ENCODE measurements around the gene SCAI. TPM values are rescaled to one million over a fixed set of nuclear protein-coding genes. Genes with fewer than 3 reads are reported as not detected.
"Not testable (repeated sequence)": the region's sequence is repeated elsewhere in the genome, so short reads cannot be mapped to it uniquely, and the experiment has no call there.

SCAI gene
- total and polyA plus RNA-seq, 5 donors from 2014 or later = 1.7 to 11.3 (median 3.9) TPM

DNA sequence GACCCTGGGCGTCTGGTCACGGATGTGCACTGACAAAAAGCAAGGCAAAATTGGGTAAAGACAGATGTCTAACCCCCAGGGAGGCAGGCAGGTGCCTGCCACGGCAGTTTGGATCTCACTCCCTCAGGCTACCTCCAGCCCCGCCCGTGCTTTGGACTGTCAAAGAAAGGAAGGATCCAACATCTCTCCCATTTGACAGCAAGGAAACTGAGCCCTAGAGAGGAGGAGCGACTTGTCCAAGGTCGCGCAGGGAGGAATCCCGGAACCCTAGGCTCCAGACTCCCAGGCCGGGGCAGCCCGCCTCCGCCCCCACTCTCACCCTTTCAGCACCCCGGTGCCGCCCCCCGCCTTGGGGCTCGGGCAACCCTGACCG, 202.8 kb downstream of the SCAI start:
- Mint-ChIP-seq H3K4me3 (peak overlapping the region; percentile 91 to 97 (median 96)), H3K27ac (peak overlapping the region; percentile 92 to 98 (median 96)), H3K36me3 (peaks cover 9% of the 10 kb centered on the region), H3K27me3 (no peaks in the 10 kb centered on the region), H3K9me3 (no peaks in the 10 kb centered on the region), H3K4me1 (peaks cover 18 to 44% (median 36%) of the 10 kb centered on the region in 4 donors)
- peak overlapping the region; percentile 95 for H3K27ac ChIP-seq (ENCODE audit: insufficient read depth, low read length, poor library complexity, severe bottlenecking)
- H3K9me3 ChIP-seq (ENCODE audit: control insufficient read depth in 2 of 2, low read length in 2 of 2) = no peaks in the 10 kb centered on the region
- DNase-seq = no peak
- peaks cover 15% of the 10 kb centered on the region for H3K36me3 ChIP-seq (ENCODE audit: control insufficient read depth, insufficient read depth, low read length)
- no peaks in the 10 kb centered on the region for H3K27me3 ChIP-seq (ENCODE audit: control insufficient read depth, insufficient read depth, low read length)
- peaks cover 19% of the 10 kb centered on the region for H3K4me1 ChIP-seq (ENCODE audit: control insufficient read depth, insufficient read depth, low read length, poor library complexity, severe bottlenecking)
- peak overlapping the region; percentile 90 for H3K4me3 ChIP-seq (ENCODE audit: low read depth, low read length)
- ATAC-seq (ENCODE audit: low read depth in 2 of 2) = peak in 1 of 2 donors; percentile 1

DNA sequence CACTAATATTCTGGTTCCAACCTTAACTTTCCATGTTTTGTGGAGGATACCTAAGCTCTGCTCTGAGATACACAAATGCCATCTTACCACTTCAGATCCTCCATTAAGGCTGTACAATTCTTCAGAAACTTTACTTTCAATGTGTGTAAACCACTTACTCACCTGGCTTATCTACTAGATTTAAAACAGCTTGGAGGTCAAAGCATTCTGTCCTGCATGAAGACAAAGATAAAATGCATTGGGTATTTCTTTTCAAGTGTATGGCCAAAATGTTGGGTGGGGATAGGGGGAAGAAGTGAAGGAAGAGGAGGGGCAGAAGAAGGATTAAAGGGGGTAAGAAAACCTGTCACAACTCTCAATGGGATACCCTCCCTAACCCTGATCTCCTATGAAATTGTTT, 203.4 kb downstream of the SCAI start:
- DNase-seq (peak in 1 of 3 donors; percentile 2), ATAC-seq (ENCODE audit: low read depth in 2 of 2) (no peak)
- Mint-ChIP-seq H3K4me3 (peak overlapping the region; percentile 91 to 97 (median 96)), H3K9me3 (no peaks in the 10 kb centered on the region), H3K27me3 (no peaks in the 10 kb centered on the region), H3K27ac (peak overlapping the region; percentile 92 to 98 (median 96)), H3K36me3 (peaks cover 9% of the 10 kb centered on the region), H3K4me1 (peaks cover 18 to 44% (median 36%) of the 10 kb centered on the region in 4 donors)
- H3K36me3 ChIP-seq (ENCODE audit: control insufficient read depth, insufficient read depth, low read length) = peaks cover 16% of the 10 kb centered on the region
- H3K4me3 ChIP-seq (ENCODE audit: low read depth, low read length) = peak overlapping the region; percentile 90
- H3K27me3 ChIP-seq (ENCODE audit: control insufficient read depth, insufficient read depth, low read length) = no peaks in the 10 kb centered on the region
- H3K4me1 ChIP-seq (ENCODE audit: control insufficient read depth, insufficient read depth, low read length, poor library complexity, severe bottlenecking) = peaks cover 19% of the 10 kb centered on the region
- no peaks in the 10 kb centered on the region for H3K9me3 ChIP-seq (ENCODE audit: control insufficient read depth in 2 of 2, low read length in 2 of 2)
- peak overlapping the region; percentile 95 for H3K27ac ChIP-seq (ENCODE audit: insufficient read depth, low read length, poor library complexity, severe bottlenecking)

DNA sequence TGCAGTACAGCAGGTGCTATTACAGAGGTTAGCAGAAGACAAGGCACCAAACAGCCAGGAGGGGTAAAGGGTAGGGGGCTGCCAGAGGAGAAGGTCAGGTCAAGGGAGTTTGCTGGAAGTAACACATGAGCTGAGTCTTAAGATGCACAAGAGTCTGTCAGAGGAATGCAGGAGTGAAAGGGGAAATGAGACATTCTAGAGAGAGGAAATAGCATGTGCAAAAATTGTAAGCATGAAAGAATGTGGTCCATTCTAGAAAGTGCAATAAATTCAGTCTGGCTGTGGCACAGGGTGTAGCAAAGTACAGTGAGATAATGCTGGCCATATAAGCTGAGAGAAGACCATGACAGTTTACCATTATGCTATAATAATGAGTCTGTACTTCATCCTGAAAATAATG, 209.0 kb downstream of the SCAI start:
- DNase-seq (no peak), ATAC-seq (ENCODE audit: low read depth in 2 of 2) (peak; percentile 8 to 28)
- Mint-ChIP-seq H3K4me1 (peaks cover 22 to 48% (median 39%) of the 10 kb centered on the region in 4 donors), H3K36me3 (peaks cover 32% of the 10 kb centered on the region), H3K27me3 (no peaks in the 10 kb centered on the region), H3K27ac (peak overlapping the region in 1 of 3 donors; percentile 62), H3K4me3 (no peak overlapping the region), H3K9me3 (no peaks in the 10 kb centered on the region)
- Histone ChIP-seq H3K4me3 (ENCODE audit: low read depth, low read length) (no peak overlapping the region), H3K36me3 (ENCODE audit: control insufficient read depth, insufficient read depth, low read length) (peaks cover 55% of the 10 kb centered on the region), H3K4me1 (ENCODE audit: control insufficient read depth, insufficient read depth, low read length, poor library complexity, severe bottlenecking) (peaks cover 17% of the 10 kb centered on the region), H3K27ac (ENCODE audit: insufficient read depth, low read length, poor library complexity, severe bottlenecking) (no peak overlapping the region), H3K27me3 (ENCODE audit: control insufficient read depth, insufficient read depth, low read length) (no peaks in the 10 kb centered on the region), H3K9me3 (ENCODE audit: control insufficient read depth in 2 of 2, low read length in 2 of 2) (no peaks in the 10 kb centered on the region)

DNA sequence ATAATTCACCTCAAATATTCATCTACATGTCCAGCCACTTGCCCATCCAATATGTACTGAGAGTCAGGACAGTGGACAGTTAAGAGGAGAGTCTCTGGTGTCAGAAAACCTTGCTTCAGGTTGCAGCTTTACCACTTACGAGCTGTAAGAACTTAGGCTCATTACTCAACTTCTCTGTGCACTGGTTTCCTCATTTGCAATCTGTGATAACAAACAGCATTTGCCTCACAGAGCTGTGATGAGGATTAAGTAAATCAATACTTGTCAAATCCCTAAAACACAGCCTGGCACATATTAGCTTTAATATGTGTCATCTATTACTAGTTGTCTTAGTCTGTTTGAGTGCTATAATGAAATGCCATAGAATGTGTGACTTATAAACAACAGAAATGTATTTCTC, 211.0 kb downstream of the SCAI start:
- Mint-ChIP-seq H3K36me3 (peaks cover 42% of the 10 kb centered on the region), H3K27ac (peak overlapping the region in 1 of 3 donors; percentile 60), H3K4me1 (peaks cover 23 to 41% (median 33%) of the 10 kb centered on the region in 4 donors), H3K27me3 (no peaks in the 10 kb centered on the region), H3K9me3 (no peaks in the 10 kb centered on the region), H3K4me3 (peak overlapping the region in 1 of 4 donors; percentile 12)
- DNase-seq (no peak), ATAC-seq (ENCODE audit: low read depth in 2 of 2) (no peak)
- peaks cover 17% of the 10 kb centered on the region for H3K4me1 ChIP-seq (ENCODE audit: control insufficient read depth, insufficient read depth, low read length, poor library complexity, severe bottlenecking)
- H3K4me3 ChIP-seq (ENCODE audit: low read depth, low read length) = no peak overlapping the region
- H3K36me3 ChIP-seq (ENCODE audit: control insufficient read depth, insufficient read depth, low read length) = peaks cover 66% of the 10 kb centered on the region
- H3K27me3 ChIP-seq (ENCODE audit: control insufficient read depth, insufficient read depth, low read length) = no peaks in the 10 kb centered on the region
- no peaks in the 10 kb centered on the region for H3K9me3 ChIP-seq (ENCODE audit: control insufficient read depth in 2 of 2, low read length in 2 of 2)
- H3K27ac ChIP-seq (ENCODE audit: insufficient read depth, low read length, poor library complexity, severe bottlenecking) = no peak overlapping the region

DNA sequence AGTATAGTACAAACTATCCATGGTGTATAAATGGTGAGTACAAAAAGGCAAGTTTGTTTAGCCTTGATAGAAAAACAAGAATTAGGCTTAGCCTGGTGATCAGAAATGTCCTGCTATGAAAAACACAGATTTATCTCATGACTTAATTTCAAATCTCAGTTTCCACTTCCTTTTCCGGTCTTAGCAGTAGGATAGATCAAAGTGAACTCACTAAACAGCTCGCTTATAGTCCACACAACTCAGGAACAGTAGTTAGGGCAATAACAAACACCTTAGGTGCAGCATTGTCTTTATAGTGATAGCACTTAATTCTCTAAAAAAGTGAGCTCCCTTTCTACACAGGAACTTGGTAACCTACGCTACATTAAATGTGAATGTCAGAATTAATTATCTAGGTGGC, 213.9 kb downstream of the SCAI start:
- peak; percentile 57 to 69 for ATAC-seq (ENCODE audit: low read depth in 2 of 2)
- peak overlapping the region; percentile 44 to 71 (median 64) for H3K27ac Mint-ChIP-seq

DNA sequence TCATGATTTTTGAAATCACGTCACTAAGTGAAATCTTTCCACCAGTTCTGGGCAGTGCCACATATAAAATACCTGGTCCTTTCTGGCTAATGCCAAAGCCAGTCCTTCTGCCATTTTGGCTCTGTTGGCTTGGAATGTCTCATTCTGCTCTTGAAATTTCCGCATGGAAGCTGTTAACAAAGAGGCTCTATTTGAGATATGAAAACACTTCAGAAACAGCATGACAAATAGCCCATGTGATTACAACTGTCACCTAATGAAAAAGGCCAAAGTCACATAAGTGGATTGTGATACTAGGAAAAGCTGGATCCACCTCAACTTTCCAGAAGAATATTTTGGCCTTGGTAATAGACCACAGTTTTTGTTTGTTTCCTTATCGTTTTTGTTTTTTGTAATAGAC, 215.2 kb downstream of the SCAI start:
- DNase-seq (no peak), ATAC-seq (ENCODE audit: low read depth in 2 of 2) (no peak)
- Histone ChIP-seq H3K27ac (ENCODE audit: insufficient read depth, low read length, poor library complexity, severe bottlenecking) (no peak overlapping the region), H3K27me3 (ENCODE audit: control insufficient read depth, insufficient read depth, low read length) (no peaks in the 10 kb centered on the region), H3K4me3 (ENCODE audit: low read depth, low read length) (no peak overlapping the region), H3K4me1 (ENCODE audit: control insufficient read depth, insufficient read depth, low read length, poor library complexity, severe bottlenecking) (peaks cover 17% of the 10 kb centered on the region), H3K36me3 (ENCODE audit: control insufficient read depth, insufficient read depth, low read length) (peaks cover 66% of the 10 kb centered on the region), H3K9me3 (ENCODE audit: control insufficient read depth in 2 of 2, low read length in 2 of 2) (no peaks in the 10 kb centered on the region)
- peaks cover 34% of the 10 kb centered on the region for H3K36me3 Mint-ChIP-seq
- H3K9me3 Mint-ChIP-seq = no peaks in the 10 kb centered on the region
- H3K4me3 Mint-ChIP-seq = no peak overlapping the region
- H3K27me3 Mint-ChIP-seq = no peaks in the 10 kb centered on the region
- peak overlapping the region in 1 of 3 donors; percentile 17 for H3K27ac Mint-ChIP-seq
- peaks cover 15 to 30% (median 25%) of the 10 kb centered on the region in 4 donors for H3K4me1 Mint-ChIP-seq

More for the DNA sequence above, 213.9 kb downstream of the SCAI start:
- Histone ChIP-seq H3K27me3 (ENCODE audit: control insufficient read depth, insufficient read depth, low read length) (no peaks in the 10 kb centered on the region), H3K27ac (ENCODE audit: insufficient read depth, low read length, poor library complexity, severe bottlenecking) (peak overlapping the region; percentile 52), H3K9me3 (ENCODE audit: control insufficient read depth in 2 of 2, low read length in 2 of 2) (no peaks in the 10 kb centered on the region), H3K4me1 (ENCODE audit: control insufficient read depth, insufficient read depth, low read length, poor library complexity, severe bottlenecking) (peaks cover 17% of the 10 kb centered on the region), H3K36me3 (ENCODE audit: control insufficient read depth, insufficient read depth, low read length) (peaks cover 72% of the 10 kb centered on the region), H3K4me3 (ENCODE audit: low read depth, low read length) (peak overlapping the region; percentile 45)
- Mint-ChIP-seq H3K4me1 (peaks cover 23 to 36% (median 29%) of the 10 kb centered on the region in 4 donors), H3K27me3 (no peaks in the 10 kb centered on the region), H3K9me3 (no peaks in the 10 kb centered on the region), H3K4me3 (peak overlapping the region in 2 of 4 donors; percentile 12 to 23), H3K36me3 (peaks cover 43% of the 10 kb centered on the region)
- peak in 2 of 3 donors; percentile 25 to 51 for DNase-seq

DNA sequence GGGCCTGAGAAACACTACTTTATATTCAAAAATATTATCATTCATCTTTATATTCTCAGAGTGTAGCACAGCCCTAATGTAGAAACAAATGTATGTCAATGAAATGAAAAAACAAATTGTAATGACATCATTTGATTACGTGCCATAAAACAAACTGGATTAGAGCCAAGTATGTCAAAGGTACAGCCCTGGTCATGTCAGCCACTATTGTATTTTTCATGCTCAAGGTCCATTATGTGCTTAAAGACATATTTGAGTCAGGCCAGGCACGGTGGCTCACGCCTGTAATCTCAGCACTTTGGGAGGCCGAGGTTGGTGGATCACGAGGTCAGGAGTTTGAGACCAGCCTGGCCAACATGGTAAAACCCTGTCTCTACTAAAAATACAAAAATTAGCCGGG, 222.9 kb downstream of the SCAI start:
- H3K9me3 ChIP-seq (ENCODE audit: control insufficient read depth in 2 of 2, low read length in 2 of 2); H3K27ac ChIP-seq (ENCODE audit: insufficient read depth, low read length, poor library complexity, severe bottlenecking); H3K4me3 ChIP-seq (ENCODE audit: low read depth, low read length); H3K4me1 Mint-ChIP-seq; H3K9me3 Mint-ChIP-seq; H3K4me3 Mint-ChIP-seq; ATAC-seq (ENCODE audit: low read depth in 2 of 2); DNase-seq; H3K27me3 Mint-ChIP-seq; H3K4me1 ChIP-seq (ENCODE audit: control insufficient read depth, insufficient read depth, low read length, poor library complexity, severe bottlenecking); H3K27ac Mint-ChIP-seq; H3K27me3 ChIP-seq (ENCODE audit: control insufficient read depth, insufficient read depth, low read length): not testable (repeated sequence)
- H3K36me3 Mint-ChIP-seq = peaks cover 27% of the 10 kb centered on the region
- peaks cover 52% of the 10 kb centered on the region for H3K36me3 ChIP-seq (ENCODE audit: control insufficient read depth, insufficient read depth, low read length)

DNA sequence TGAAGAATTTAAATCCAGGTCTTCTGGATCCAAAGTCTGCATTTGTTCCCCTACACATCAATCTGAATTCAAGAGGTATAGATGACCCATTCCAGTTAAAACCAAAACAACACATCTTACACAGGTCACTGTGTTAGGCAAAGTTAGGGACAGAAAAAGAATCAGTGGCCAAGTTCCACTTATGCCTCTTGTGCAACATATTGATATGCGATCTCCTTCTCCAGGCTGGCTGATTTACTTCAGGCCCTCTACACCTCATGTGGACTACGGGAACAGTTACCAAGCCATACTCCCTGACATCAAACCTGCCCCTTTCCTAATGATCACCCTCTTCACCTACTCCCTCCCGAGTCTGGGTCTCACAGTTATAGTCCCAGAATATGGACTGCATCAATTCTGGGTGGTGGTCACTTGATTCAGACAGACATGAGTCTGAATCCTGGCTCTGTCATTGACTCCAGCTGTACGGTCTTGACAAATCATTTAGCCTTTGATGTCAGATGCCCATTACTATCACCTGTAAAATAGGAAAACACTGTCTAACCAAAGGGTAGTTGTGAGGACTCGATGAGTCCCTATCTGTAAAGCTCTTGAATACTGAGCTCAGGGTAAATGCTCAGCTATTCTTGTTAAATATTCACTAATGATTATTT, 228.4 kb downstream of the SCAI start:
- Histone ChIP-seq H3K4me1 (ENCODE audit: control insufficient read depth, insufficient read depth, low read length, poor library complexity, severe bottlenecking) (no peaks in the 10 kb centered on the region), H3K36me3 (ENCODE audit: control insufficient read depth, insufficient read depth, low read length) (peaks cover 49% of the 10 kb centered on the region), H3K4me3 (ENCODE audit: low read depth, low read length) (no peak overlapping the region), H3K27me3 (ENCODE audit: control insufficient read depth, insufficient read depth, low read length) (no peaks in the 10 kb centered on the region), H3K27ac (ENCODE audit: insufficient read depth, low read length, poor library complexity, severe bottlenecking) (no peak overlapping the region), H3K9me3 (ENCODE audit: control insufficient read depth in 2 of 2, low read length in 2 of 2) (no peaks in the 10 kb centered on the region)
- DNase-seq (no peak), ATAC-seq (ENCODE audit: low read depth in 2 of 2) (no peak)
- no peak overlapping the region for H3K4me3 Mint-ChIP-seq
- no peaks in the 10 kb centered on the region for H3K27me3 Mint-ChIP-seq
- peak overlapping the region in 1 of 3 donors; percentile 39 for H3K27ac Mint-ChIP-seq
- H3K4me1 Mint-ChIP-seq = peaks cover 0 to 9% (median 8%) of the 10 kb centered on the region in 4 donors
- peaks cover 0 to 1% (median 0%) of the 10 kb centered on the region in 7 donors for H3K9me3 Mint-ChIP-seq
- H3K36me3 Mint-ChIP-seq = peaks cover 51% of the 10 kb centered on the region
